NCI-H774 (cell line): ENCODE results near the gene LSM5.

Experiments
- DNase-seq: peaks from one replicate; lab custom pipeline; 2025; lab: John Stamatoyannopoulos, UW

The LSM5 gene

DNA sequence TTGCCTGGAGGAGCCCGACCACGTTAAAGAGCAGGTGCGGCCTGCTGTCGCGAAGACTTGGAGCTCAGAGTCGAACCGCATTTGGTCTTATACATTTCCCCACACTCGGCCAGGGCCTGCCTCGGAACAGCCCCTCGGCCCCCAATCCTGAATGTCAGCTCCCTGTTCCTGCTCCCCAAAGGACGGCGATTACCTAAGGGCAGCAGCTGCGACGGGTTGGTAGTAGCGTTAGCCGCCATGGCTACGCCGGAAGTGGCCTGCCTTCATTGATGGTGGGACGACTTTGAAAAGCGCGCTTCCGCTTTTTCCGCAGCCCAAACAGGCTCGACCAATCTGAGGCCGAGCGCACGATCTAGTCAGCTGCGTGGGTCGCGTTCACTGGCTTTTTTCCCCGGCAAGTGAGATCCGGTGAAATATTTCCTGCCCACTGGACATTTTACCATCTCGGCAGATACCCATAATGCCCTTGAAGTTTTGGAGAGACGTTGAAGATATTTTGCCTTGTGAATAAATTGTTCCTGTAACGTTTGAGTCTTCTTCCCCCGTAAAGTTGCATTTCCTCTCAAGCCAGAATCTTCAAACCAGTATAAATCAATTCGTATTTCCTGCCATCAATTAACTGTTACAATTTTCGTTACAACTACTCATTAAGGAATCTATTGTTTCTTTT lies at the start of gene LSM5:
LSM5 (minus strand) TSS at position 254 of the 670 bp plus-strand sequence; CDS start at position 239, 15 bp downstream.
- DNase-seq, result peak; percentile 93

DNA sequence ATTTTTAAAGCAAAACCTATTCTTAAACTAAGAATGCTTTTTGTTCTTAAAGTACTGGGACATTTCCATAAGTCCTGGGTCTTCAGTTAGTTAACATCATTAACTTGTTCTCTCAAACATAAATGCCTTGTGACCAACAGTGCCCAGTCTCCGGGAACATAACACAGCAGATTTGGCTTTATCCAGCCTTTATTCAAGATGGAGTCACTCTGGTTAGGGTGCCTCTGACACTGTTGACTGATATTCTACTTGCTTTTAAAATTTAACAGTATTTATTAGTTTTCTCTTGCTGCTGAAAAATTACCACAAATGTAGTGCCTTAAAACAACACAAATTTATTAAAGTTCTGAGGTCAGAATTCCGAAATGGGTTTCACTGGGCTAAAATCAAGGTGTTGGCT lies 49.2 kb upstream of the LSM5 start:
- DNase-seq, result no peak

DNA sequence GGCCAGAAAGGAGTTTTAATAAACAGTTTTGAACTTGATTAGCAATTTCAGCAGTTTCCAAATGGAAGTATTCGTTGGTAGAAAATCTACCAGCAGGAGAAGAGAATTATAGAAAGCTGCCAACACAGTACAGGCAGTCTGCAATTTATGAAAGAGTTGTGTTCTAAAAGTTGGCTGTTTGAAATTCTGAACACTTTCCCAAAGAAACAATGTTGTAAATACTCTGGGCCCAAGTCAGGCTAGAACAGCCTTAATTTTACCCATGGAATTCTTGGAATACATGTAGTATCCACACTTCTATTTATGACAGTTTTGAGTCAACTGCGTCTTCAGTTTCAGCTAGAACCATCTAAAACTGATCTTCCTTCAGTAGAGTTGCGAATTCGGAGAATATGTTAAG lies 47.6 kb upstream of the LSM5 start:
- DNase-seq, result no peak

DNA sequence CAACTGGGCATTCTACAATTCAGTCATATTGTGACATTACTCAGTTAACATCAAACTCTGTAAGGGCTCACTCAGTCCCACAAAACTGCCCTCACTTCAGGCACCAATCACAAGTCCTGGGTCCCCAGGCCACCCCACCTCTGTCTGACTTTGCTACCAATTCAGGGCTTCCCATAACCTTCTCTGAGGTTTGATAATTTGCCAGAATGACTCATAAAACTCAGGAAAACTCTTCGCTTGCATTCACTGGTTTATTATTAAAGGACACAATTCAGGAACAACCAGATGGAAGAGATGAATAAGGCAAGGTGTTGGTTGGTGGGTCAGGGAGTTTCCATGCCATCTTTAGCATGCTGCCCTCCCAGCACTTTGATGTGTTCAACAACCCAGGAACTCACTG lies 46.4 kb upstream of the LSM5 start:
- DNase-seq, result no peak

DNA sequence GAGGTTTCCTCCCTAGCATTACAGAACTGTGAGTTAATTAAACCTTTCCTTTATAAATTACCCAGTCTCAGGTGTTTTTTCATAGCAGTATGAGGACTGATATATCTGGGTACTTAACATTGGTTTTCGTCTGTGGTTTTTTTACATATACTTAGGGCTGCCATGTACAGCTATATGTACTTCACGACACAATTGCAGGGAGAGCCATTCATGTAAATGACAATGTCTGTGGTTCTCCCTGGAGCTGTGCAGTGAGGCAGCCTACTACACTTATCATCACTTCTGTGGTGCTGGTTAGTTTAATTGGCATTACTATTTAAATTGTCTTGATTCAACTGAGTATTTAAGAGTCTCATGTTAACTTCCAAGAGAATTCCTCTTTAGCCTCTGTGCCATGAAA lies 45.8 kb upstream of the LSM5 start:
- DNase-seq, result no peak

DNA sequence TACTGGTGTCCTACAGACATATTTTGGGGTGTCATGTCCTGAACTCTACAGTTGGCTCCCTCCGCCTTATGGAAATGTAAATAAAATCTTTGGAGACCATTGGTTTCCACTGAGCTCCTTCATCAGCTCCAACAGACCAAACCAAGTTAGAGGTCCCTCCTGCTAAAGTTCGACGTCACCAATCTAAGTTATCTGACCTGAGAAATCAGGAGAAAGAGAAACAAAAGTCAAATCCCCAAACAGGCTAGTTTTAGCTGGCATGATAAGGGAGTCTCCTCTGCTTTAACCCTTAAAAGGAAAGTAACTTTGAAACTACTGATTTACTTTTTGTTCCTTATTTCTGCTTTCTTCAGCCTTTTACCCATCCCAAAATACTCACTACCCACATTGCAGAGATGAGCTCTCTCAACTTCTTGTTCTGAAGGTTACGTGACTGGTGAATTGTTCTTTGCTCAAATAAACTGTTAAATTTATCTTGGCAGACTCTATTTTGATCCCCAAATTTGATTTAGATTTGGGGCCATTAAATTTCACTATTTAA lies 45.1 kb upstream of the LSM5 start:
- no peak for DNase-seq

DNA sequence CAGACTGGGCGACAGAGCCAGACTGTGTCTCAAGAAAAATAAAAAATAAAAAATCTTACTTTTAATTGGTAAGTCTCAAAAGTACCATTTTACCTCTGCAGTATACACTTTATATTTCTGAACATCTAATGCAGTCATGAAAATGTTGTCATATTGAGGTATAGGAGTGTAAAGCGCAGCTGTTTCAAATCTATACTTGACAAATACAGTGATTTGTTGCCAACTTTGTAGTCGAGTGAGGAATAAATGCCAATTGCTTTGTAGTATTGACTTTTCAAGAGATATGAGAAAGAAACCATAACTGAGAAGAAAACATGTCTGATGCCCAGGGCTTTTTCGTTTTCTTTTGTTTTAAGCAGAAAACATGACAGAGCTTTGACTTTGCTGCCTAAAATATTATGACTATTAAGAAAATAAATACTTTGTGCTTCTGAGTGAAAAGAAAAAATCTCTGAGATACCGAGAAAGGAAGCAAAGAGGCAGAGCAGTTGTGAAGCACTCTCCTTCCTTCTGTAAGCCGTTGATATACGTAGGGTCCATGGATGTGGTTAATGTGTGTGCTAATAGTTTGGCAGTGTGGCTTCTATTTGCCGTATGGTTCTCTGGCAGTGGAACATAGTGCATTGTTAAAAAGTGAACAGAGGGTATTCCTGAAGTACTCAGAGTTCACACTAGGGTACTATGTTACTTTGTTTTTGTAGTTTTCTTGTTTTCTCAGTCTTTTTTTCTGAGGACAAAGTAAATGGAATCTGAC lies 43.3 kb upstream of the LSM5 start:
- DNase-seq, result no peak

DNA sequence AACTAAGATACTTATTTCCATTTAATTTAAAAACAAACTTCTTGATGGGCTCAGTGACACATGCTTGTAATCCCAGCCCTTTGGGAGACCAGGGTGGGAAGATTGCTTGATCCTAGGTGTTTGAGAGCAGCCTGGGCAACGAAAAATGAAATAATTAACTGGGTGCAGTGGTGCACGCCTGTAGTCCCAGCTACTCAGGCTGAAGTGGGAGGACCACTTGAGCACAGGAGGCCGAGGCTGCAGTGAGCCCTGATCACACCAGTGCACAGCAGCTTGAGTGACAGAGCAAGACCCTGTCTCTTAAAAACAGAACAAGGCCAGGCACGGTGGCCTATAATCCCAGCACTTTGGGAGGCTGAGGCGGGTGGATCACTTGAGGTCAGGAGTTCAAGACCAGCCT lies 42.5 kb upstream of the LSM5 start:
- no peak for DNase-seq

DNA sequence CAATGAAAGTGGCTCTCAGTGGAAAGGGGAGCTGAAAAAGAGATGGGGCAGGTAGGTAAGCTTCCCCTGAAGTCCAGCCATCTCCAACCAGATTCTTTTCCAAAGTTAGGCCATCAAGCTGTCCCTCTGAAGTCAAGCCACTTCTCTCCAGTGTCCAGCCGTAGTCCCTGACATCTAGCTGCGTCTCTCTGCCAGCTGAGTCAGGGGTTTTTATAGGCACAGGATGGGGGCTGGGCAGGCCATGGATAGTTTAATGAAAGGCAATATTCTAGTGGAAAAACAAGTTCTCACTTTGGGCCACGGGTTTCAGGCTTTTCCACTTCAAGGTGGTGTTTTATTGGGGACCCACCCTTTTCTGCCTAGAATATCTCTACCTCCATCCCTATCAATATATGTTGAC lies 41.9 kb upstream of the LSM5 start:
- no peak for DNase-seq

DNA sequence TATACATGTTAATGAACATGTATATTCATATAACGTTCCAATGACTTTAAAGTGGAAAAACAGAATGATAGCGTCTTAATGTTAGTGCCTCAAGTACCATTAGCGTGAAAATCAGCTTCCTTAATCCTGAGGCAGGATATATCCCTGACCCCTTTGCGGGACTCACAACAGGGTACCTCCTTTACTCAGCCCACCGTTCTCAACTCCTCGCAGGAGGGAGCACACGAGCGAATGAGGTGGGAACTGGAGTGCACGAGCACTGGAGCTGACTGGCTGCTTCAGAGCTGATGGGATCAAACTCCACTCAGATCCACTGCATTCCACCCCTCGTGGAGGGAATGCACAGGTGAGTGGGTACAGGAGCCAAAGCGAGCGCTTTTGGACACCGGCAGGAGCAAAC lies 41.2 kb upstream of the LSM5 start:
- DNase-seq, result no peak

DNA sequence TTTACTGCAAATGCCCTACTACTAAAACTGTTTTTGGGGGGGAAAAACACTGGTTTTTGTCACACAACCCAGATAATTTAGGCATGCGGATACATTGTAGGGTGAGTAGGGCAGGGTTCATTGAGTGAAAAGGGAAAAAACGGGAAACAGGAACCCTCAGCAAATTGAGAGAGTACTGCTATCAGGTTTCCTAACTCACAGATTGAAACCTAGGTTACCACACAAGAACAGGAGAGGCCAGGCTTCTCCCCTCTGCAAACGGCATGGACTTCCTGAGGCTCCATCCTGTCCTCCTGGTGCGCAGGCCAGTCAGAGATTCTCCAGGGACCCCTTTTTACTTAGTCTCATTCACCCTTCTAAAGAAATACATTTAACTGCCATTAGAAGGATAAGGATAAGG lies 35.7 kb upstream of the LSM5 start:
- DNase-seq, result no peak

DNA sequence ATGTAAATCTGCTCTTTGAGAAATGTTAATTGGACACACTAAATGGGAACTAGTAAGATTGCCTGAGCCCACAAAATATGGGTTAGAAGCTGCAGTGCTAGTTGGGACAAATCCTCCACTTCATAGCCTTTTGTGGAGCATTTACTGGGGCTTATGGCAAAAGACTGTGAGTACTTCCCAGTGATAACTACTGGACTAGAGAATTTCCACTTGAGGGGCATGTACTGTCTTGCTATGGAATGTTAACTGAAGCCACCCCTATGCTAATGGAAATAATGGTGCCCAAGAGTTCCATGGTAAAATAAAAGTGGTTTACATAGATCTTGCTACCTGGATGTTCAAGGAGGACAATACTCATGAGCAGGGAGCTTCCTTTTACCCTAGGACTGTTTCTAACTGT lies 34.5 kb upstream of the LSM5 start:
- DNase-seq, result no peak

DNA sequence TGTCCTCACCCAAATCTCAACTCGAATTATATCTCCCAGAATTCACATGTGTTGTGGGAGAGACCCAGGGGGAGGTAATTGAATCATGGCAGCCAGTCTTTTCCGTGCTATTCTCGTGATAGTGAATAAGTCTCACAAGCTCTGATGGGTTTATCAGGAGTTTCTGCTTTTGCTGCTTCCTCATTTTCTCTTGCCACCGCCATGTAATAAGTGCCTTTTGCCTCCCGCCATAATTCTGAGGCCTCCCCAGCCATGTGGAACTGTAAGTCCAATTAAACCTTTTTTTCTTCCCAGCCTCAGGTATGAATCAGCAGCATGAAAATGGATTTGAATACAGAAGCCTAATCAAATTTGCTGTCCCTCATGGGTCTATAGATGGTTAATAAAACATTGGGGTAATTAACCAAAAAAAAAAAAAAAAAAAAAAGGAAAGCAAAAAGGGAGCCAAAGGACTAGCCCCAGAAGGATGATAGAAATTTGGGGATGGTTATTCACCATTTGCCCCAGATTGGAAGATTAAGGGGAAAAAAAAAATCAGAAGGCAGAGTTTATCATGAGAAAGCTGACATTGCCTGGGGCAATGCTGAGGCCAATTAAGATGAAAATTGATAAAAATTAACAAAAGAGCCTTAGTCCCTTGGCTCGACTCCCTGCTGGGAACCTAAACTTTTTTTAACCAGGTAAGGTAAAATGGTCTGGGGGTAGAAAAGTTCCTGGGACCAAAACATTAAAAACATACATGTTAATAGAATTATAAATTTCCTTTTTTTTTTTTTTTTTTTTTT lies 32.8 kb upstream of the LSM5 start:
- DNase-seq, result no peak

DNA sequence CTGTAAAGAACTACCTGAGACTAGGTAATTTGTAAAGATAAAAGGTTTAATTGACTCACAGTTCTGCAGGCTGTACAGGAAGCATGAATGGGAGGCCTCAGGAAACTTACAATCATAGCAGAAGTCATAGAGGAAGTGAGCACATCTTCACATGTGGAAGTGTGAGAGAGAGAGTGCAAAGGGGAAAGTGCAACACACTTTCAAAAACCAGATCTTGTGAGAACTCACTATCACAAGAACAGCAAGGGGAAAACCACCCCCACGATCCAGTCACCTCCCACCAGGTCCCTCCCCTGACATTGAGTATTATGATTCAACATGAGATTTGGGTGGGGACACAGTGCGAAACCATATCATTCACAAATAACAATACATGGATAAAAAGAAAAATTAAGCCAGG lies 29.6 kb upstream of the LSM5 start:
- DNase-seq, result no peak

DNA sequence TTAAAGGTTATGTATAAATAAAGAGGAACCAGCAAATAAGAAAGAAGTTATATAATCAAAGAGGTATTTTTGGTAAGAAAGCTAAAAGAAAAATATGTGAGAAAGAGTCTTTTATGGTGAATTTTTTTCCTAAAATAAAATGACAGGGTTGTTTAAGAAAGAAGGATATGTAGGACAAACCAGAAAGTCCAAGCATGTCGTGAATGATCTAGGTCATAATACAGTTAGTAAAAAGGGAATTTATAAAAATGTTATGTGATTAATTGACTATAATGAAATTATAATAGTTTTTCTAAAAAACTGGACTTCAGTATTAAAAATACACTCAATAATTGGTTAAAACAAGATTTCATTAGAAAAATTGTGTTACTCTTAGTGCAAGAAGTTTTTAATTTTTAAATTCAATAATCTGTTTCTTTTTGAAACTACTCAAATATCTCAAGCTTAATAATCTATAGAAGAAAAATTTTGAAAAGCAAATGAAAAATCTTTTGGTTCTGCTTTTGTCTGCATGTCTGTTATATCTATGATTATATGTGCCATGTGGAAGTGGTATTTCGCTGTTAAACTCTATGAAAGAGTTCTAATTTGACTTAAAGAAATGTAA lies 28.5 kb upstream of the LSM5 start:
- DNase-seq, result no peak

DNA sequence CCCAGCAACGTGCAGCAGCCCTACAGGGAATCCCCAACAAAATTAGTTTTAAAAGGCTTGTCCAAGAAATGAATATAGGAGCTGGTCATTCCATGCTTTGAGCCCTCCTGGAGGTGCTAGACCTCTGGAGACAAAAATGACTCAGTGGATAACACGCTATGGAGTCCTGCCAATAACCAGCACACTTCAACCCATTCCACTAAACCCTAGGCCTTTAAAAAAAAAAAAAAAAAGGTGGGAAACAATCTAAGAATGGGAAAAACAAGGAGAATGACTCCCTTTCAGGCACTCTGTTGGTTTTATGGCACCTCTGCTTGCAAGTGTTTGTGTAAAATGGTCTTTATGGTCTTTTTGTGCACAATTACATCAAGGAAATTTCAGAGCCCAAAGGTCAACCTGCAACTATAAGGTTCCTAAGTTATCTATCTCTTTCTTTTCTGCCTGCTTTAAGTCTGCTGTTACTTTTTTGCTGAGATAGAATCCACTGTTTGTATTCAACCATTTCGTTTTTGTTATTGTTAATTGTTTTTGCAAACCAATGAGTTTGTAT lies 26.4 kb upstream of the LSM5 start:
- no peak for DNase-seq

DNA sequence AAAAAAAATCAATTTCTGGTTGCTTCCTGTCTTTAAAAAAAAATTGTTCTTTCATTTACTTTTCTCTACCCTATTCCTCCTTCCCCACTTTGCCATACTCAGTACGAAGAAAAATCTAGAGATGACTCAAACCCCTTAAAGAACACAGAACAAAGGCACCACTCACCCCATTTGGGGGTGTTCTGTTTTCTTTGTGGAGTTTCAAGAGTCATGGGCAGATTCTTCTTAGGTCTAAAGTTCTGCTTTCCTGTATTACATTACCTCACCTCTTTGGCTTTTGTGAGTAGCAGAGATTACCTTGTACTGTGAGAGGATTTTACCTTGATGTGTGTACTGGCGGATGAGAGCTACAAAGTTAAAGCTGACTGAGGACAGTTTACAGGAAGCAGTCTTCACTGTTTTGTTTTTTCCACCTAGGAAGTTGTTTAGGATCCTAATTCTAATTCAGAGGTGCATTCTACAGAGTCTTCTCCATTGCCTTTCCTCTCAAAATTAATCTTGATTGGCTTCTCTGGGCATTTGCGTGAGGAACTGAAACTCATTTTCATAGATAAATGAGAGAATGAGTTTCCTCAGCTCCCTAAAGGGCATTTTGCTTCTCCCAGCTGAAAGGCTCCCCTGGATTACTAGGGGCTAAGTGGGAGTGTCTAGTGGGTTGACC lies 25.8 kb upstream of the LSM5 start:
- DNase-seq, result no peak

DNA sequence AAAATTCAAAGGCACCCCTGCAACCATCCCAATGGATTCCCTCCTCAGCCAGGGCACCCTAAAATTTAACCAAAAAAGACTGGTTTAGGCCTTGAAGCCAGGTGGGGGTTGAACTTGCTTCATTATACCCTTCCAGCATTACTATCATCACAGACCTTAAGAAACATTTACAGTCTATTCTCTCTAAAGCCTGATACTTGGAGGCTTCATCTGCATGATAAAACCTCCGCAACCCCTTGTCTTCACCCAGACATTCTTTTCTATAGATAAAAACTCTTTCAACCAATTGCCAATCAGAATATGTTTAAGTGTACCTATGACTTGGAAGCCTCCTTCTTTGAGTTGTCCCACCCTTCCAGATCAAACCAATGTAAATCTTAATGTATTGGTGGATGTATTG lies 23.0 kb upstream of the LSM5 start:
- no peak for DNase-seq

DNA sequence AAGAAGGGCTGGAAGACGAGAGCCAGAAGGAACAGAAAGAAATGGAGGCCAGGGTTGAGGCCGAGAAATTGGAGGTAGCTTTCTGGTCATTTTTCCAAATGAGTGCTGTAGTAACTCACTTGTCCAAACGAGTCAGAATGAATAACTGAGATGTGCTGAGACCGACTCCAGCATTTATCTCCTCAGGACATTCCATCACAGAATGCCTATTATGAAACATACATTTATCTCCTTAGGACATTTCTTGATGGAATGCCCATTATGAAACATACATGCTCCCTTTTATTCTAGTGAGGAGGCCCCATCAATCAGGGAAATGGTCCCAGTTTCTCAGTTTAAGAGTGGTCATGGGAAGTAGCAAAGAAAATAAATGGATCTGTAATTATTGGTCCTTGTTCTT lies 21.6 kb upstream of the LSM5 start:
- DNase-seq, result no peak

DNA sequence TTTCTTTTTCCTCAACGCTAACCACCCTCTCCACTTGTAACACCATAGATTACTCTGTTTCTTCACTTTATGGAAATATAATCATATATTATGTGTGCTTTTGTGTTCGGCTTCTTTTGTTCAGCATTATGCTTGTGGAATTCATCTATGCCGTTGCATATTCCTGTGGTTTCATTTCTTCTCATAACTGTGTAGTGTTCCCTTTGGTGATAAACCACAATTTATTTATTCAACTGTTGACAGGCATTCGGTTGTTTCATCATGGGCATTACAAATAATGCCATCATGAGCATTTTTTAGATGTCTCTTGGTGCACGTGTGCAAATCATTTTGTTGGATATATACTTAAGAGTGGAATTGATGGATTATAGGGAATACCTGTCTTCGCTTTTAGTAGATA lies 17.2 kb upstream of the LSM5 start:
- DNase-seq, result no peak

DNA sequence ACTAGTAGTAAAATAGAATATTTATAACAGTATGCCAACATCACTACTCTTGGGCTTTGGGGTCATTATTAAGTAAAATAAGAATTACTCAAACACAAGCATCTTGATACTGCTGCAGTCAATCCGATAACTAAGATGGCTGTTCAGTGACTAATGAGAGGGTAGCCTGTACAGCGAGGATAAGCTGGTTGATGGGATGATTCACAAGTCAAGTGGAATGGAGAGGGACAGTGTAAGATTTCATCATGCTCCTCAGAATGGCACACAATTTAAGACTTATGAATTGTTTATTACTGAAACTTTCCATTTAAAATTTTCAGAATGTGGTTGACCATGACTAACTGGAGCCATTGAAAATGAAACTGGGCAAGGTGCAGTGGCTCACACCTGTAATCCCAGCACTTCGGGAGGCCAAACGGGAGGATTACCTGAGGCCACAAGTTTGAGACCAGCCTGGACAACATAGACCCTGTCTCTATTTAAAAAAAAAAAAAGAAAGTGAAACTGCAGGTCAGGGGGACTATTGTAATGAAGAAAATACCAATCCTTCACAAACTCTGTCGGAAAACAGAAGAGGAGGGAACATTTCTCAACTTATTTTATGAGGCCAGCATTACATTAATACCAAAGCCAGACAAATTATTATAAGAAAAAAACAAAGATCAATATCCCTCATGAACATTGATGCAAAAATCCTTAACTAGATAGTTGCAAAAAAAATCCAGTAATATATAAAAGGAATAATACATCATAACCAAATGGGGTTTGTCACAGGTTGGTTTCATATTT lies 16.3 kb upstream of the LSM5 start:
- no peak for DNase-seq
